GM15510 (cell line): Measurements from ENCODE around the gene TNNI3K.

Source experiments
- POLR2A ChIP-seq: IDR thresholded peaks from 3 replicates; pipeline ENCODE4 v1.6.1; 2011; ENCODE audit warnings: borderline replicate concordance; ENCODE audit not compliant: insufficient read length; ENCODE audit errors: extremely low read depth

Gene TNNI3K

GRCh38 chr1:74505928-74506710 lies 270.9 kb downstream of the TNNI3K start:
- TF ChIP-seq POLR2A, result no peak

GRCh38 chr1:74508449-74508848 lies 273.3 kb downstream of the TNNI3K start:
- TF ChIP-seq POLR2A, result no peak

- no peak for TF ChIP-seq POLR2A
These were observed 277.2 kb downstream of the TNNI3K start, which contains the start of gene LRRC53 for GRCh38 chr1:74512170-74512915. Gene LRRC53 (minus strand): TSS chr1:74512611. CDS start chr1:74483349, 29,262 bp downstream.

- no peak for TF ChIP-seq POLR2A
These were observed 278.5 kb downstream of the TNNI3K start for GRCh38 chr1:74513411-74514300.

GRCh38 chr1:74517599-74518051 lies 282.4 kb downstream of the TNNI3K start:
- no peak for TF ChIP-seq POLR2A

GRCh38 chr1:74522148-74522547 lies 287.0 kb downstream of the TNNI3K start:
- TF ChIP-seq POLR2A, result no peak

GRCh38 chr1:74523873-74524480 lies 288.8 kb downstream of the TNNI3K start:
- no peak for TF ChIP-seq POLR2A

GRCh38 chr1:74526708-74527107 lies 291.5 kb downstream of the TNNI3K start:
- TF ChIP-seq POLR2A, result no peak

- TF ChIP-seq POLR2A, result no peak
These were observed 292.9 kb downstream of the TNNI3K start for GRCh38 chr1:74528123-74528522.

- TF ChIP-seq POLR2A, result no peak
These were observed 295.7 kb downstream of the TNNI3K start for GRCh38 chr1:74530892-74531291.

GRCh38 chr1:74531796-74532195 lies 296.6 kb downstream of the TNNI3K start:
- no peak for TF ChIP-seq POLR2A

GRCh38 chr1:74534241-74534640 lies 299.1 kb downstream of the TNNI3K start:
- no peak for TF ChIP-seq POLR2A

- TF ChIP-seq POLR2A, result no peak
These were observed 310.6 kb downstream of the TNNI3K start for GRCh38 chr1:74545821-74546220.
